Measurements from ENCODE around the gene PRUNE2. TPM values are rescaled to one million over a fixed set of nuclear protein-coding genes. Genes with fewer than 3 reads are reported as not detected.

PRUNE2 gene
- total and polyA plus RNA-seq, 2 of the 8 experiments (the other 6 are each of a cell fraction or from before 2014, with no cell fraction given), result 5.5 to 13.3 TPM

GRCh38 chr9:76642701-76643209 is 263.2 kb downstream of the PRUNE2 start (continued):
- TF ChIP-seq CHD7 (IDR thresholded peaks at IDR 0.05; ENCODE audit: insufficient replicate concordance, low read length) (no peak), SAP30 (IDR thresholded peaks at IDR 0.05; ENCODE audit: insufficient read depth, insufficient replicate concordance, low read length) (no peak), PHF8 (conservative IDR thresholded peaks at IDR 0.05; ENCODE audit: low read depth, low read length) (no peak), SP2 (IDR thresholded peaks at IDR 0.05; ENCODE audit: low read length) (no peak), SIN3A (conservative IDR thresholded peaks at IDR 0.05 in 1 of 2, IDR thresholded peaks at IDR 0.05 in 1 of 2; ENCODE audit: low read depth in 1 of 2, low read length in 2 of 2) (no peak), MAFK (IDR thresholded peaks at IDR 0.05; ENCODE audit: low read depth, low read length) (no peak), TEAD4 (IDR thresholded peaks at IDR 0.05; ENCODE audit: low read depth, low read length) (no peak), BRCA1 (IDR thresholded peaks at IDR 0.05; ENCODE audit: low read depth, low read length) (no peak), SP1 (IDR thresholded peaks at IDR 0.05; ENCODE audit: low read depth, low read length) (no peak), KDM5A (IDR thresholded peaks at IDR 0.05; ENCODE audit: low read length) (no peak)

Measured in H1 (cell line).